A549 (cell line): ENCODE results near the gene PVALEF. TPM values are rescaled to one million over a fixed set of nuclear protein-coding genes. Genes with fewer than 3 reads are reported as not detected.

ENCODE experiments used
- ATAC-seq, 2 experiments: fragments of 200-7000 bp in 1 of 2; fragments of >200 bp in 1 of 2; cut with Nextera tagmentation in 1 of 2; cut with Tn5 transposase in 1 of 2; 3 replicates each; pipeline versions ENCODE4 v1.8.0 to v1.9.1; 2018 to 2020; ENCODE audit warnings: mild to moderate bottlenecking in 1 of 2, moderate library complexity in 1 of 2
- CTCF ChIA-PET: fragments of 300-600 bp; sonication (Branson Sonifier 250); formaldehyde crosslinking; extraction: SDS; loops from one replicate; lab custom pipeline; 2021; ENCODE audit warnings: antibody characterized with exemption, inconsistent platforms; lab: Yijun Ruan, JAX
- POLR2A ChIA-PET: fragments of 350-600 bp; formaldehyde crosslinking; extraction: SDS; loops from one replicate; lab custom pipeline; 2021; ENCODE audit warnings: antibody characterized with exemption, inconsistent platforms; lab: Yijun Ruan, JAX
- DNase-seq, 2 experiments: peaks; one replicate each; pipeline versions ENCODE4 v3.0.0 to v3.0.0-alpha.2; 2011 to 2016; ENCODE audit warnings: low read depth in 1 of 2, low spot score in 1 of 2
- FAIRE-seq: peaks from 2 replicates; lab custom pipeline; 2011; peaks lifted over from hg19 to GRCh38; lab: Jason Lieb, UNC
- H3K27ac ChIP-seq, 2 experiments: fragments of >200 bp; sonication (Bioruptor Twin); formaldehyde crosslinking; 3 replicates each; pipeline ENCODE4 v1.5.1; 2016 to 2017
- H3K4me1 ChIP-seq: fragments of >200 bp; sonication (Bioruptor Twin); formaldehyde crosslinking; 3 replicates; pipeline ENCODE4 v1.6.1; 2016
- H3K4me2 ChIP-seq: fragments of >200 bp; sonication (Bioruptor Twin); formaldehyde crosslinking; 3 replicates; pipeline ENCODE4 v1.6.1; 2016
- H3K4me3 ChIP-seq: fragments of >200 bp; sonication (Bioruptor Twin); formaldehyde crosslinking; 3 replicates; pipeline ENCODE4 v1.5.1; 2016
- H3K9me3 ChIP-seq: fragments of >200 bp; sonication (Bioruptor Twin); formaldehyde crosslinking; 3 replicates; pipeline ENCODE4 v1.6.1; 2016
- CBX2 ChIP-seq: fragments of 200-600 bp; sonication (generic); IDR thresholded peaks from 2 replicates; pipeline ENCODE4 v1.6.1; 2016; ENCODE audit warnings: low read depth, mild to moderate bottlenecking, borderline replicate concordance
- CEBPB ChIP-seq, 2 experiments: fragments of >200 bp in 1 of 2; sonication (Bioruptor Twin) in 1 of 2; formaldehyde crosslinking in 1 of 2; IDR thresholded peaks; 2 replicates each; pipeline ENCODE4 v1.6.1; 2012 to 2016
- CHD2 ChIP-seq: fragments of 150-350 bp; IDR thresholded peaks from 2 replicates; pipeline ENCODE4 v1.6.1; 2014; ENCODE audit warnings: low read length; ENCODE audit not compliant: partially characterized antibody
- EP300 ChIP-seq, 2 experiments: fragments of >200 bp; sonication (Bioruptor Twin); formaldehyde crosslinking; IDR thresholded peaks; 2 replicates in 1 of 2; 3 replicates in 1 of 2; pipeline ENCODE4 v1.6.1; 2016 to 2017
- ESRRA ChIP-seq: fragments of 150-350 bp; IDR thresholded peaks from 2 replicates; pipeline ENCODE4 v1.6.1; 2014; ENCODE audit warnings: mild to moderate bottlenecking, low read length, borderline replicate concordance
- FOXS1 ChIP-seq: fragments of 250-450 bp; sonication (Bioruptor Pico); IDR thresholded peaks from 2 replicates; pipeline ENCODE4 v1.5.0; 2020; ENCODE audit warnings: mild to moderate bottlenecking, moderate library complexity
- GATA3 ChIP-seq: IDR thresholded peaks from 2 replicates; pipeline ENCODE4 v1.6.1; 2012; ENCODE audit warnings: borderline replicate concordance
- HOXB13 ChIP-seq: fragments of 250-450 bp; sonication (Bioruptor Pico); IDR thresholded peaks from 2 replicates; pipeline ENCODE4 v1.5.0; 2020; ENCODE audit warnings: low read depth, mild to moderate bottlenecking, moderate library complexity
- JUN ChIP-seq, 2 experiments: fragments of >200 bp; sonication (Bioruptor Twin); formaldehyde crosslinking; IDR thresholded peaks; 2 replicates in 1 of 2; 3 replicates in 1 of 2; pipeline ENCODE4 v1.6.1; 2016 to 2017
- JUNB ChIP-seq: fragments of >200 bp; sonication (Bioruptor Twin); formaldehyde crosslinking; IDR thresholded peaks from 2 replicates; pipeline ENCODE4 v1.6.1; 2016
- KDM1A ChIP-seq: fragments of 200-600 bp; sonication (generic); IDR thresholded peaks from 2 replicates; pipeline ENCODE4 v1.6.1; 2016; ENCODE audit warnings: low read depth, mild to moderate bottlenecking
- MAZ ChIP-seq: fragments of 150-350 bp; IDR thresholded peaks from 2 replicates; pipeline ENCODE4 v1.6.1; 2014; ENCODE audit warnings: antibody characterized with exemption, low read depth, low read length, borderline replicate concordance
- NFE2L2 ChIP-seq: fragments of 150-350 bp; conservative IDR thresholded peaks from 2 replicates; pipeline ENCODE4 v1.6.1; 2014; ENCODE audit warnings: low read length
- NR3C1 ChIP-seq: fragments of >200 bp; sonication (Bioruptor Twin); formaldehyde crosslinking; IDR thresholded peaks from 3 replicates; pipeline ENCODE4 v1.6.1; 2017
- PHF8 ChIP-seq: fragments of 200-600 bp; sonication (generic); IDR thresholded peaks from 2 replicates; pipeline ENCODE4 v1.6.1; 2016; ENCODE audit warnings: low read depth, mild to moderate bottlenecking, antibody characterized with exemption, moderate library complexity, borderline replicate concordance
- RARB ChIP-seq: fragments of 250-450 bp; sonication (Bioruptor Pico); IDR thresholded peaks from 2 replicates; pipeline ENCODE4 v1.8.0; 2021; ENCODE audit warnings: mild to moderate bottlenecking, moderate library complexity
- RCOR1 ChIP-seq: fragments of 150-350 bp; IDR thresholded peaks from 2 replicates; pipeline ENCODE4 v1.6.1; 2014; ENCODE audit warnings: antibody characterized with exemption, low read length, low read depth
- SMC3 ChIP-seq: fragments of >200 bp; sonication (Bioruptor Twin); formaldehyde crosslinking; IDR thresholded peaks from 3 replicates; pipeline ENCODE4 v1.6.1; 2018; ENCODE audit warnings: inconsistent platforms
- SREBF2 ChIP-seq: fragments of 450-650 bp; IDR thresholded peaks from 2 replicates; pipeline ENCODE4 v1.6.1; 2014; ENCODE audit warnings: mild to moderate bottlenecking, moderate library complexity
- ZNF302 ChIP-seq: fragments of 250-450 bp; sonication (Bioruptor Pico); IDR thresholded peaks from 2 replicates; pipeline ENCODE4 v1.9.0; 2021; ENCODE audit warnings: inconsistent platforms, mild to moderate bottlenecking, moderate library complexity
- WGBS: methylation state at CpG from one replicate; pipeline ENCODE4 v1.1.6; 2017; ENCODE audit errors: missing lambda C conversion rate; 5-methylcytosine and 5-hydroxymethylcytosine counted together
- polyA plus RNA-seq, 4 experiments: library from polyadenylated mRNA; depleted of rRNA in 3 of 4; stranded (reverse); fragments of >200 nt; fragmentation: RNase III in 1 of 4; extraction: RNeasy Plus Mini Kit Qiagen cat#74134 plus additional on column Dnase treatment in 1 of 4; gene quantifications; 2 replicates in 3 of 4; 3 replicates in 1 of 4; pipeline ENCODE4 v1.2.3, GENCODE V29; 2011 to 2017
- TF ChIP-seq, protein P1 (sequence below): fragments of >200 bp; sonication (Bioruptor Twin); formaldehyde crosslinking; IDR thresholded peaks from 3 replicates; pipeline ENCODE4 v1.5.1; 2016
- TF ChIP-seq, protein P2 (sequence below): IDR thresholded peaks from 2 replicates; pipeline ENCODE4 v1.6.1; 2012
- TF ChIP-seq, protein P3 (sequence below): IDR thresholded peaks from 2 replicates; pipeline ENCODE4 v1.6.1; 2012; ENCODE audit warnings: low read depth, borderline replicate concordance
- TF ChIP-seq, protein P4 (sequence below): fragments of >200 bp; sonication (Bioruptor Twin); formaldehyde crosslinking; IDR thresholded peaks from 2 replicates; pipeline ENCODE4 v1.6.1; 2016
- TF ChIP-seq, protein P5 (sequence below): fragments of 450-650 bp; IDR thresholded peaks from 2 replicates; pipeline ENCODE4 v1.6.1; 2014; ENCODE audit warnings: antibody characterized with exemption
- TF ChIP-seq, protein P6 (sequence below): fragments of >200 bp; sonication (Bioruptor Twin); formaldehyde crosslinking; IDR thresholded peaks from 3 replicates; pipeline ENCODE4 v1.6.1; 2016
- TF ChIP-seq, protein P7 (sequence below): fragments of 200-600 bp; sonication (generic); IDR thresholded peaks from 2 replicates; pipeline ENCODE4 v1.6.1; 2016; ENCODE audit warnings: antibody characterized with exemption, mild to moderate bottlenecking, moderate library complexity
- TF ChIP-seq, protein P8 (sequence below): IDR thresholded peaks from 2 replicates; pipeline ENCODE4 v1.6.1; 2012

The PVALEF gene
- polyA plus RNA-seq, 2 of the 4 experiments (the other 2 are of a cell fraction), result not detected

DNA sequence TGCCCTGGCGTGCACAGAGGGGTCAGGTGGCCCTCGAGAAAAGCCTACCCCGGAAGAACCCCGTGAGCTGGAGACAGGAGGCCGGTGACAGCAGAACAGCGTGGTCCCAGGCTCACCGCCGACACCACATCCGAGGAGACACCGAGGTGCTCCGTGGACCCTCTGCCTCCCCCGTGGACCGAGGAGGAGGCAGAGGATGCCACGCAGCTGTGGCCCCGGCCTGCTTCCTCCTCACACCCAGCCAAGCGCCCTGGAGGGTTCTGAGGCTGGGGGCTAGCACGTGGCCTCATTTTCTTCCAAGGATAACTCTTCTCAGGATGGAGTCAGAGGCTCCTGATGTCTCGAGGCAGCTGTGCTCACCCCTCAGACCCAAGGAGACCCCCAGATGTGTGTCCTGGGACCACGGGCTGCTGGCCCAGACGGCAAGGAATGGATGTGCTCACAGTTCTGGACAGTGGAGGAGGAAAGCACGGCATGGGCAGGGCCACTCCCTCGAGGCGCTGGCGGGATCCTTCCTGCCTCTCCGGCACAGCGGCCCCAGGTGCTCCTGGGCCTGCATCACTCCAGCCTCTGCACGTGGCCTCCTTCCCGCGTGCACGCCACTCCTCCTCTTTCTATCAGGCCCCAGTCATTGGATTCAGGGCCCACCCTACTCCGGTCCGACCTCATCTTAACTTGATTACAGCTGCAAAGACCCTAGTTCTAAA lies 4.4 kb upstream of the PVALEF start:
- ATAC-seq (0 out of 6 replicates have a peak, but pooled peaks of 1 of the 2 experiments have one; percentile 3), FAIRE-seq (no peak), DNase-seq (no peak)
- Histone ChIP-seq H3K4me2 (no peak overlapping the region), H3K9me3 (no peaks in the 10 kb centered on the region), H3K4me1 (peaks cover 6% of the 10 kb centered on the region; the same call in 2 of the 3 replicates), H3K4me3 (no peak overlapping the region), H3K27ac (no peak overlapping the region)
- ChIA-PET CTCF (interaction anchor here (1.8 to 2.0 kb wide), 2 partner anchors 19 to 40 kb away, joined by 7 read pairs; no protein-coding TSS in a partner anchor), POLR2A (no interaction called here)
- 74% methylated on average over 27 of the region's 32 CpGs for WGBS
- TF ChIP-seq, protein P1, sequence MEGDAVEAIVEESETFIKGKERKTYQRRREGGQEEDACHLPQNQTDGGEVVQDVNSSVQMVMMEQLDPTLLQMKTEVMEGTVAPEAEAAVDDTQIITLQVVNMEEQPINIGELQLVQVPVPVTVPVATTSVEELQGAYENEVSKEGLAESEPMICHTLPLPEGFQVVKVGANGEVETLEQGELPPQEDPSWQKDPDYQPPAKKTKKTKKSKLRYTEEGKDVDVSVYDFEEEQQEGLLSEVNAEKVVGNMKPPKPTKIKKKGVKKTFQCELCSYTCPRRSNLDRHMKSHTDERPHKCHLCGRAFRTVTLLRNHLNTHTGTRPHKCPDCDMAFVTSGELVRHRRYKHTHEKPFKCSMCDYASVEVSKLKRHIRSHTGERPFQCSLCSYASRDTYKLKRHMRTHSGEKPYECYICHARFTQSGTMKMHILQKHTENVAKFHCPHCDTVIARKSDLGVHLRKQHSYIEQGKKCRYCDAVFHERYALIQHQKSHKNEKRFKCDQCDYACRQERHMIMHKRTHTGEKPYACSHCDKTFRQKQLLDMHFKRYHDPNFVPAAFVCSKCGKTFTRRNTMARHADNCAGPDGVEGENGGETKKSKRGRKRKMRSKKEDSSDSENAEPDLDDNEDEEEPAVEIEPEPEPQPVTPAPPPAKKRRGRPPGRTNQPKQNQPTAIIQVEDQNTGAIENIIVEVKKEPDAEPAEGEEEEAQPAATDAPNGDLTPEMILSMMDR, result no peak
- TF ChIP-seq, protein P2, sequence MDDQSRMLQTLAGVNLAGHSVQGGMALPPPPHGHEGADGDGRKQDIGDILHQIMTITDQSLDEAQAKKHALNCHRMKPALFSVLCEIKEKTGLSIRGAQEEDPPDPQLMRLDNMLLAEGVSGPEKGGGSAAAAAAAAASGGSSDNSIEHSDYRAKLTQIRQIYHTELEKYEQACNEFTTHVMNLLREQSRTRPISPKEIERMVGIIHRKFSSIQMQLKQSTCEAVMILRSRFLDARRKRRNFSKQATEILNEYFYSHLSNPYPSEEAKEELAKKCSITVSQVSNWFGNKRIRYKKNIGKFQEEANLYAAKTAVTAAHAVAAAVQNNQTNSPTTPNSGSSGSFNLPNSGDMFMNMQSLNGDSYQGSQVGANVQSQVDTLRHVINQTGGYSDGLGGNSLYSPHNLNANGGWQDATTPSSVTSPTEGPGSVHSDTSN, result no peak
- TF ChIP-seq RCOR1 (no peak), CEBPB (IDR thresholded peaks at IDR 0.05) (no peak), NFE2L2 (no peak), SREBF2 (no peak), PHF8 (no peak), CHD2 (no peak), MAZ (no peak), RARB (CRISPR knock-in tag) (no peak), CBX2 (no peak), NR3C1 (no peak), FOXS1 (CRISPR knock-in tag) (no peak), JUNB (no peak)
- TF ChIP-seq, protein P3, sequence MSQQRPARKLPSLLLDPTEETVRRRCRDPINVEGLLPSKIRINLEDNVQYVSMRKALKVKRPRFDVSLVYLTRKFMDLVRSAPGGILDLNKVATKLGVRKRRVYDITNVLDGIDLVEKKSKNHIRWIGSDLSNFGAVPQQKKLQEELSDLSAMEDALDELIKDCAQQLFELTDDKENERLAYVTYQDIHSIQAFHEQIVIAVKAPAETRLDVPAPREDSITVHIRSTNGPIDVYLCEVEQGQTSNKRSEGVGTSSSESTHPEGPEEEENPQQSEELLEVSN, result no peak
- TF ChIP-seq, protein P4, sequence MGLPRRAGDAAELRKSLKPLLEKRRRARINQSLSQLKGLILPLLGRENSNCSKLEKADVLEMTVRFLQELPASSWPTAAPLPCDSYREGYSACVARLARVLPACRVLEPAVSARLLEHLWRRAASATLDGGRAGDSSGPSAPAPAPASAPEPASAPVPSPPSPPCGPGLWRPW, result no peak
- TF ChIP-seq, protein P5, sequence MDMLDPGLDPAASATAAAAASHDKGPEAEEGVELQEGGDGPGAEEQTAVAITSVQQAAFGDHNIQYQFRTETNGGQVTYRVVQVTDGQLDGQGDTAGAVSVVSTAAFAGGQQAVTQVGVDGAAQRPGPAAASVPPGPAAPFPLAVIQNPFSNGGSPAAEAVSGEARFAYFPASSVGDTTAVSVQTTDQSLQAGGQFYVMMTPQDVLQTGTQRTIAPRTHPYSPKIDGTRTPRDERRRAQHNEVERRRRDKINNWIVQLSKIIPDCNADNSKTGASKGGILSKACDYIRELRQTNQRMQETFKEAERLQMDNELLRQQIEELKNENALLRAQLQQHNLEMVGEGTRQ, result no peak
- TF ChIP-seq, protein P6, sequence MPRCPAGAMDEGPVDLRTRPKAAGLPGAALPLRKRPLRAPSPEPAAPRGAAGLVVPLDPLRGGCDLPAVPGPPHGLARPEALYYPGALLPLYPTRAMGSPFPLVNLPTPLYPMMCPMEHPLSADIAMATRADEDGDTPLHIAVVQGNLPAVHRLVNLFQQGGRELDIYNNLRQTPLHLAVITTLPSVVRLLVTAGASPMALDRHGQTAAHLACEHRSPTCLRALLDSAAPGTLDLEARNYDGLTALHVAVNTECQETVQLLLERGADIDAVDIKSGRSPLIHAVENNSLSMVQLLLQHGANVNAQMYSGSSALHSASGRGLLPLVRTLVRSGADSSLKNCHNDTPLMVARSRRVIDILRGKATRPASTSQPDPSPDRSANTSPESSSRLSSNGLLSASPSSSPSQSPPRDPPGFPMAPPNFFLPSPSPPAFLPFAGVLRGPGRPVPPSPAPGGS, result no peak

DNA sequence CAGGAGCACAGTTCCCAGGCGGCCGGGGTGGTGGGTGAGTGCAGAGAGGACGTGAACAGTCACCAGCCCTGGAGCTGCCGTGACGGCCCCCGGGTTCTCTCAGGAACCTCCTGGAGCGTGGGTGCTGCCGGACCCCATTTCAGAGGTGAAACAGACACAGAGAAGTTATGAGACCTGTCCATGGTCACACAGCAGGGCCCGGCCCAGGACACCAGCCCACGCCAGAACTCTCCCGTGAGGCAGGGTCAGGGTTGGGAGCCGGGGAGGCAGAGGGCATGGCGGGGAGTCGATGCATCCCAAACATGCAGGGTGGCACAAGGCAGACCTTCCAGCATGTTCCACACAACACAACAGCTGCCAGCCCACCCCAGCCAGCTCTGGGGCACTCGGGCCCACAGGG lies 3.8 kb upstream of the PVALEF start:
- ChIA-PET POLR2A (no interaction called here), CTCF (interaction anchor here (1.0 to 2.0 kb wide), 3 partner anchors 17 to 39 kb away, joined by 3 to 7 read pairs (median 7); no protein-coding TSS in a partner anchor)
- Histone ChIP-seq H3K4me3 (no peak overlapping the region), H3K9me3 (no peaks in the 10 kb centered on the region), H3K4me1 (peaks cover 6% of the 10 kb centered on the region; the same call in 2 of the 3 replicates), H3K4me2 (no peak overlapping the region), H3K27ac (no peak overlapping the region)
- 90% methylated on average over 14 of the region's 15 CpGs for WGBS
- FAIRE-seq (no peak), ATAC-seq (no peak), DNase-seq (no peak)
- TF ChIP-seq CHD2, result no peak
- no peak for TF ChIP-seq HOXB13 (CRISPR knock-in tag)
- no peak for TF ChIP-seq KDM1A
- TF ChIP-seq GATA3, result no peak
- TF ChIP-seq, protein P7, sequence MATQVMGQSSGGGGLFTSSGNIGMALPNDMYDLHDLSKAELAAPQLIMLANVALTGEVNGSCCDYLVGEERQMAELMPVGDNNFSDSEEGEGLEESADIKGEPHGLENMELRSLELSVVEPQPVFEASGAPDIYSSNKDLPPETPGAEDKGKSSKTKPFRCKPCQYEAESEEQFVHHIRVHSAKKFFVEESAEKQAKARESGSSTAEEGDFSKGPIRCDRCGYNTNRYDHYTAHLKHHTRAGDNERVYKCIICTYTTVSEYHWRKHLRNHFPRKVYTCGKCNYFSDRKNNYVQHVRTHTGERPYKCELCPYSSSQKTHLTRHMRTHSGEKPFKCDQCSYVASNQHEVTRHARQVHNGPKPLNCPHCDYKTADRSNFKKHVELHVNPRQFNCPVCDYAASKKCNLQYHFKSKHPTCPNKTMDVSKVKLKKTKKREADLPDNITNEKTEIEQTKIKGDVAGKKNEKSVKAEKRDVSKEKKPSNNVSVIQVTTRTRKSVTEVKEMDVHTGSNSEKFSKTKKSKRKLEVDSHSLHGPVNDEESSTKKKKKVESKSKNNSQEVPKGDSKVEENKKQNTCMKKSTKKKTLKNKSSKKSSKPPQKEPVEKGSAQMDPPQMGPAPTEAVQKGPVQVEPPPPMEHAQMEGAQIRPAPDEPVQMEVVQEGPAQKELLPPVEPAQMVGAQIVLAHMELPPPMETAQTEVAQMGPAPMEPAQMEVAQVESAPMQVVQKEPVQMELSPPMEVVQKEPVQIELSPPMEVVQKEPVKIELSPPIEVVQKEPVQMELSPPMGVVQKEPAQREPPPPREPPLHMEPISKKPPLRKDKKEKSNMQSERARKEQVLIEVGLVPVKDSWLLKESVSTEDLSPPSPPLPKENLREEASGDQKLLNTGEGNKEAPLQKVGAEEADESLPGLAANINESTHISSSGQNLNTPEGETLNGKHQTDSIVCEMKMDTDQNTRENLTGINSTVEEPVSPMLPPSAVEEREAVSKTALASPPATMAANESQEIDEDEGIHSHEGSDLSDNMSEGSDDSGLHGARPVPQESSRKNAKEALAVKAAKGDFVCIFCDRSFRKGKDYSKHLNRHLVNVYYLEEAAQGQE, result no peak
- TF ChIP-seq FOXS1 (CRISPR knock-in tag), result no peak
- TF ChIP-seq SMC3, result no peak
- no peak for TF ChIP-seq ESRRA
- TF ChIP-seq JUN (IDR thresholded peaks at IDR 0.05), result no peak
- no peak for TF ChIP-seq NFE2L2
- TF ChIP-seq, protein P8, sequence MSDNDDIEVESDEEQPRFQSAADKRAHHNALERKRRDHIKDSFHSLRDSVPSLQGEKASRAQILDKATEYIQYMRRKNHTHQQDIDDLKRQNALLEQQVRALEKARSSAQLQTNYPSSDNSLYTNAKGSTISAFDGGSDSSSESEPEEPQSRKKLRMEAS, result no peak
- TF ChIP-seq EP300 (IDR thresholded peaks at IDR 0.05), result no peak
- TF ChIP-seq ZNF302 (CRISPR knock-in tag), result no peak
